Muscle of back (tissue), 11 donors: ENCODE results near the gene BCKDHA. TPM values are rescaled to one million over a fixed set of nuclear protein-coding genes. Genes with fewer than 3 reads are reported as not detected.
"Not testable (repeated sequence)": the region's sequence is repeated elsewhere in the genome, so short reads cannot be mapped to it uniquely, and the experiment has no call there.

Experiments used
- DNase-seq, 3 donors: peaks; one replicate each; pipeline versions ENCODE4 v3.0.0 to v3.0.0-alpha.2; 2013
- polyA plus RNA-seq, 10 donors: library from polyadenylated mRNA; unstranded; fragments of 120-200 nt; gene quantifications; one replicate each; pipeline ENCODE4 v1.2.1, GENCODE V29; 2013; ENCODE audit not compliant: insufficient read length in 10 of 10

BCKDHA gene
- polyA plus RNA-seq, 10 donors: 15.1 to 32.4 (median 27.3) TPM

DNA sequence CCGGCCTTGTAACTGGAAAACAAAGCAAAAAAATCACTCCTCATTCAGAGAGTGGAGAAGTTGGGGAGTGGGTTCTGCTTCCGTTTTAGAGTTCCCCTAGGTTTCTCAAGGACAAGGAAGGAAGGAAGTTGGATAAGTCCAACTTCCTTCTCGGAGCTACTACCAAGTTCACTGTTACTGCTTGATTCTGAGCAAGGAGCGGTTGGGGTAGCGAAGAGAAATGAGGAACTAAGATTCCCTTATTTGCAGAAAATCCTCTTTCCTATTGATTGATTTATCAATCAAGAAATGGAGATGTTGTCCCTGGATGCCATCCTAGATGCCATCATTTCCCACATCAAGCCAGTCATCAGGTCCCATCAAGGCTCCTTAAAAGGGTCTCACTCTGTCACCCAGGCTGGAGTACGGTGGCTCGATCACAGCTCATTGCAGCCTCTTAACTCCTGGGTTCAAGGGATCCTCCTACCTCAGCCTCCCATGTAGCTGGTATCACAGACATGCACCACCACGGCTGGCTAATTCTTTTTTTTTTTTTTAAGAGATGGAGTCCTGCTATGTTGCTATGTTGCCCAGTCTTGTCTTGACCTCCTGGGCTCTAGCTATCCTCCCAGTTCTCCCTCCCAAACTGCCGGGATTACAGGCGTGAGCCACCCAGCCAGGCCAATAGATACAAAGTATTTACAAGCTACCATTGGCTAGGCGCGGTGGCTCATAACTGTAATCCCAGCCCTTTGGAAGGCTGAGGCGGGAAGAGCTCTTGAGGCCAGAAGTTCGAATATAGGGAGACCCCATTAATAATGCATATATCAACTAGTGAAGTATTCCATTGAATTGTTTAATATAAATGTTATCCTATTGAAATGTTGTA lies 32.9 kb upstream of the BCKDHA start:
- no peak for DNase-seq

- DNase-seq: no peak
Observed at GRCh38 chr19:41366089-41366488, 31.5 kb upstream of the BCKDHA start.

DNA sequence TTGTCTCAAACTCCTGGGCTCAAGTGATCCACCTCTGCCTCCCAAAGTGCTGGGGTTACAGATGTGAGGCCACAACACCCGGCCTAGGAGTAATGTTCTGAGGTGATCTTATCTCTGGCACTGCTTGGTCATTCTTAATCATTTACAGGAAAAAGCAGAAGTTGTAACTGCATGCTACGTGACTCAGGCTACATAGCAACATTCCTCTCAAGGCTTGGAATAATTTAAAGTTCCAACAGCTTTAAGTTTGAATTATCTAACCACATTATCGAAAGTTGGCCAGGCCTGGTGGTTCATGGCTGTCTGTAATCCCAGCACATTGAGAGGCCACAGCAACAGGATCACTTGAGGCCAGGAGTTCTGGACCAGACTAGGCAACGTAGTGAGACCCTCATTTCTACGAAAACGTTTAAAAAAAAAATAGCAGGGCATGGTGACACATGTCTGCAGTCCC lies 29.7 kb upstream of the BCKDHA start:
- DNase-seq: peak in 1 of 3 donors; percentile 85

GRCh38 chr19:41369769-41370168 lies 27.8 kb upstream of the BCKDHA start:
- DNase-seq: no peak

- not testable (repeated sequence) for DNase-seq
Observed at GRCh38 chr19:41371119-41371518, 26.5 kb upstream of the BCKDHA start.

DNA sequence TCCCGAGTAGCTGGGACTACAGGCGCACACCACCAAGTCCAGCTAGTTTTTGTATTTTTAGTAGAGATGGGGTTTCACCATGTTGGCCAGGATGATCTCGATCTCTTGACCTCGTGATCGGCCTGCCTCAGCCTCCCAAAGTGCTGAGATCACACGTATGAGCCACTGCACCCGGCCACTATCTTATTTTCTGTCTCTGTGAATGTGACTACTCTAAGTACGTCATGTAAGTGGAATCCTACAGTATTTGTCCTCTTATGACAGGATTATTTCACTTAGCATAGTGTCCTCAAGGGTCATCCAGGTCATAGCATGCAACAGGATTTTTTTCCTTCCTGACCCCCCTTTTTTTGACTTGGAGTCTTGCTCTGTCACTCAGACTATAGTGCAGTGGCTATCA lies 26.1 kb upstream of the BCKDHA start:
- no peak for DNase-seq

- no peak for DNase-seq
Observed at GRCh38 chr19:41372501-41372900, 25.1 kb upstream of the BCKDHA start.

DNA sequence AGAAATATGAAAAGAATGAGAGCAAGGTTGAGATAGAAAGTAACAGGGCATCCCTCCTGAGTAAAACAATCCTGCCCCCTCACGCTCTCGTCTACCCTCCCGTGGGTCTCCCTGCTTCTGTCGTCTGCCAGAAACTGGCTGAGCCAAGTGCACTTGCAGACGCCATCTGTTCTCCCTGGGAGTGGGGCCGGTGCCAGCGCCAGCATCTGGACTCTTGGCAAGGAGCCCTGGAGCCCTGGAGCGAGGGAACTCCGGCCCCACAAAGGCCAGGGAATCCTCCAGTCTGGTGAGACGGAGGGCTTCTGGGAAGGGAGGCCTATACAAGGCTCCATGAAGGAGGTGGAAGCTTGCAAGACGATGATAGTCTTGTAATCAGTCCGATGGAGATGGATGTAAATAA lies 23.6 kb upstream of the BCKDHA start:
- peak; percentile 82 to 91 (median 85) for DNase-seq

- DNase-seq: peak in 1 of 3 donors; percentile 72
Observed at GRCh38 chr19:41376241-41376997, 21.2 kb upstream of the BCKDHA start, which contains the start of gene TMEM91. Gene TMEM91 (plus strand): TSS chr19:41376533. CDS start chr19:41378310, 1,777 bp downstream.

DNA sequence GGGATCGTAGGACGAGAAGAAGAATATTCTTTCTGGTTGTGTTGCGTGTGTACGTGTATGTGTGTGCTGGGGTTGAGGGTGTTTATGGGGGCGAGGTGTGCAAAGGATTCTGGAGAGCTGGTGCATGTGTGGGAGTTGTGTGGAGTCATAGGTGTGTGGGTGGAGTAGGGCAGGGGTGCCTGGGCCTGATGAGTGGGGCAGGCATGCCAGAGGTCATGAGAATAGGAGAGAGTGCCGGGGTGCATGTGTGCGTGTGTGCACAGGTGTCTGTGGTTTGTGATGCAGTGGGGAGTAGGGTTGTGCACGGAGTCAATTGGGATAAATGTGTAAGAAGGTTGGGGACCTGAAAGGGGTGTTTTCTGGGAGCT lies 20.6 kb upstream of the BCKDHA start:
- peak in 1 of 3 donors; percentile 33 for DNase-seq

GRCh38 chr19:41377977-41378709 lies 19.5 kb upstream of the BCKDHA start:
- peak in 1 of 3 donors; percentile 45 for DNase-seq

DNA sequence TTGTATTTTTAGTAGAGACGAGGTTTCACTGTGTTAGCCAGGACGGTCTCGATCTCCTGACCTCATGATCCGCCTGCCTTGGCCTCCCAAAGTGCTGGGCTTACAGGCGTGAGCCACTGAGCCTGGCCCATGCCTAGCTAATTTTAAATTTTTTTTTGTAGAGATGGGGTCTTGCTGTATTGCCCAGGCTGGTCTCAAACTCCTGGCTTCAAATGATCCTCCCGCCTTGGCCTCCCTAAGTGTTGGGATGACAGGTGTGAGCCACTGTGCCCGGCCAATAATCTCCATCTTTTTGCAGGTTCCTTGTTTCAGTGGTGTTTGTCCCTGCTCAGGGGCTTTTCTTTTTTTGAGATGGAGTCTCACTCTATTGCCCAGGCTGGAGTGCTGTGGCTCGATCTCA lies 16.1 kb upstream of the BCKDHA start:
- not testable (repeated sequence) for DNase-seq

GRCh38 chr19:41384351-41384750 lies 13.3 kb upstream of the BCKDHA start:
- DNase-seq: no peak

DNA sequence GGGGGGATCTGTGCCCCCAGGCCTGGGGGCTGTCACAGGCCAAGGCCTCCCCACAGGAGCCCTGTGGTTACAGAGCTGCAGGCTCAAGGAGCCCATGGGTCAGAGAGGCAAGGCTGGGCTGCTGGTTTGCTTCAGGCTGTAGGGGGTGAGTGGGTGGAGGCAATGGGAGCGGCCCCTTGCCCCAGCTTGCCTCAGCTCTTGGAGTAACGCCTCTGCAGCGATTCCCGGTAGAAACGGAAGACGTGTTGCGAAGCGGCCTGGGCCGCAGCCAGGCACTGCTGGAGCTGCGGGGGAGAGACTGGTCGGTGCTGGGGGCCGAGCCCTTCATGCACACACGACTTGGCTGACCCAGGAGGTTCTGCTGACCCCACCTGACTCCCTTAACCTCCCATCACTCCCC lies 11.2 kb upstream of the BCKDHA start:
- no peak for DNase-seq

DNA sequence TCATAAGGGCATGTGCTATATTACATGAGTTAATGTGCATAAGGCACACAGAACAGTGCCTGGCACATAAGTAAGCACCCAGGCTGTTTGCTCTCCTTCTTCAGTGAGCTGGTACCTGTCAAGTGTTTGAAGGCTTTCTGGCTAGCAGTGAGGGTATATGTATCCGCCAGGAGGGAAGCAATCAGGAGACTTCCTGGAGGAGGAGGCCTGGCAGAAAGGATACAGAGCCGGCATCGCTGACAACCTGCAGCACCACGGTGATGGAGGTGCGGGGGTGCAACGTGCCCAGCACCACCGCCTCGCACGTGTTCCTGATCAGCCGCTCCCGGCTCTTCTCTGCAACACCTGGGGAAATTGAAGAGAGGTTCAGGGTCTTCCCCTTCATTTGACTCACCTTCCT lies 6.0 kb upstream of the BCKDHA start:
- no peak for DNase-seq

DNA sequence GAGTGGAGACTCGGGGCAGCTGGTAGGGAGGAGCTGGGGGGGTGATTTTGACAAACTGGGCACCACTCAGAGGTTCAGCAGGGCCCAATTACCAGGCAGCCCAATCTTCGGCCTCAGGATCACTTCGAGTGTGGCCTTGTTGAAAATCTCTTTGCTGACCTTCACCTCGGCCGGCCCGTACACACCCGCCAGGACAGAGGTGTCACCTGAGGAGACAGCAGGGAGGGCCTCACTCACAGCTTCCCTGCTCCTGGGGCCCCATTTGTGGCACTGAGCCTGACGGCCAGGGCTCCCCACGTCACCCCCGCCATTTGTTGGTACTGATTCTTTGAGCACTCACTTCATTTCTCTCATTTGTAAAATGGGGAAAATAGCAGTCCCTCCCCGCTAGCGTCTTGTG lies 4.8 kb upstream of the BCKDHA start:
- no peak for DNase-seq

DNA sequence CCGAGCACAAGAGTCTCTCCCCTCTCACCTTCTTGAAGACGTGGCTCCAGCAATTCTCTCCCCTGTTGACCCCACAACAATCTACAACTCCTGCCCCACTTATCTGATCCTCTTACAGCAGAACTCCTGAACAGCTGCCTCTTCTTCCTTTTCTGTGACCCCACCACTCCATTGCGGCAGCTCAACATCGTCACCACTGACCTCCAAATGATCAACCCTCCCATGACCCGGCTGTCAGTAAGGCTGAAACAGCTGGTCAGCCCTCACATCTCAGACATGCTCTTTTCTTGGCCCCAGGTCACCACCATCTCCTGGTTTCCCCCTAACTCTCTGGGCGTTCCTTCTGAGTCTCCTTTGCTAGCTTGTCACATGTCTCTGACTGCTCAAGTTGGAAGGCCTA lies 2.3 kb upstream of the BCKDHA start:
- DNase-seq: no peak

- DNase-seq: no peak
Observed at GRCh38 chr19:41398050-41398418, 416 bp downstream of the BCKDHA start.

- DNase-seq: no peak
Observed at GRCh38 chr19:41398598-41398997, 980 bp downstream of the BCKDHA start.

GRCh38 chr19:41399091-41399490 lies 1.5 kb downstream of the BCKDHA start:
- no peak for DNase-seq

- DNase-seq: no peak
Observed at GRCh38 chr19:41399525-41399924, 1.9 kb downstream of the BCKDHA start.

DNA sequence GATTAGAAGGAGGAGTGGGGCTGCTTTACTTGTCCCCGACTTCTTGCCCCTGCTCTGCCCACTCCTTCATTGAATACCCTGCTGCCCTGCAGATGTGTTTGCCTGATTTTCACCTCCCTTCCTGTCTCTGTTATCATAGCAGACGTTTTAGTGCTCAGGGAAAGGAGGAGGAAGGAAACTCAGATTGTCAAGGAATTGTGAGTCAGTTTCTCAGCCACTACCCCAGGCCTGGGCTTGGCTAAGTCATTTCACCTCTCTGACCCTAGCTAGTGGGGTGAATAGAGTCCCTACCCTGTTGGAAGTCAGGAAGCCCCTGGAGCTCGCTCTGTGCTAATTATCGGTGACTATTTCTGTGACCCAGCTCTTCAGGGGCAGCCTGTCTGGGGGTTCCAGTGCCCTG lies 3.9 kb downstream of the BCKDHA start:
- DNase-seq: no peak
